Esophagus squamous epithelium (tissue), 5 donors: Measurements from ENCODE around the gene RFC5. TPM values are rescaled to one million over a fixed set of nuclear protein-coding genes. Genes with fewer than 3 reads are reported as not detected.

ENCODE experiments used
- DNase-seq: peaks from one replicate; lab custom pipeline; 2025; lab: John Stamatoyannopoulos, UW
- H3K27ac ChIP-seq, 4 donors: fragments of 200-600 bp; sonication (generic); one replicate each; pipeline ENCODE4 v1.5.1; 2016 to 2019; ENCODE audit warnings: mild to moderate bottlenecking in 1 of 4
- H3K27me3 ChIP-seq, 4 donors: fragments of 200-600 bp; sonication (generic); 1 replicate in 3 of 4; 2 replicates in 1 of 4; pipeline versions ENCODE4 v1.5.1 to v1.6.0; 2017 to 2021; ENCODE audit warnings: antibody characterized with exemption in 1 of 4
- H3K36me3 ChIP-seq, 3 donors: fragments of 200-600 bp; sonication (generic); one replicate each; pipeline ENCODE4 v1.5.1; 2016 to 2019
- H3K4me1 ChIP-seq, 3 donors: fragments of 200-600 bp; sonication (generic); one replicate each; pipeline ENCODE4 v1.5.1; 2017 to 2019
- H3K4me3 ChIP-seq, 4 donors: fragments of 200-600 bp; sonication (generic); 1 replicate in 3 of 4; 2 replicates in 1 of 4; pipeline ENCODE4 v1.5.1; 2016 to 2019; ENCODE audit warnings: mild to moderate bottlenecking in 2 of 4, moderate library complexity in 1 of 4
- H3K9me3 ChIP-seq, 3 donors: fragments of 200-600 bp; sonication (generic); one replicate each; pipeline ENCODE4 v1.5.1; 2016 to 2019
- CTCF ChIP-seq, 6 experiments: fragments of 450-650 bp in 4 of 6; fragments of 200-600 bp in 2 of 6; sonication (generic) in 2 of 6; IDR thresholded peaks; one replicate each; pipeline ENCODE4 v1.5.1; 2016 to 2019; ENCODE audit warnings: antibody characterized with exemption in 6 of 6, mild to moderate bottlenecking in 4 of 6, moderate library complexity in 4 of 6
- POLR2A ChIP-seq, 4 donors: fragments of 450-650 bp; IDR thresholded peaks; one replicate each; pipeline ENCODE4 v1.6.1; 2017; ENCODE audit warnings: antibody characterized with exemption in 4 of 4, mild to moderate bottlenecking in 4 of 4, moderate library complexity in 3 of 4
- WGBS, 2 donors: methylation state at CpG; one replicate each; pipeline ENCODE4 v1.1.5; 2018; 5-methylcytosine and 5-hydroxymethylcytosine counted together
- intact Hi-C: fragments of 100-400 bp; cut with DNase I; formaldehyde crosslinking; loops from one replicate; pipeline ENCODE4 v1.15.0; 2022
- total RNA-seq, 4 donors: library from RNA; depleted of rRNA; stranded (reverse); fragments of >200 nt; gene quantifications; one replicate each; pipeline ENCODE4 v1.1.0, GENCODE V29; 2016
- donor health status: DM: yes; HTN: yes; CAD: no.

RFC5 gene
- total RNA-seq, 4 donors from 2014 or later = 11.5 to 32.2 (median 19.1) TPM

GRCh38 chr12:118035190-118036041, 18.9 kb downstream of the RFC5 start:
- H3K4me1 ChIP-seq = peaks cover 0 to 8% (median 0%) of the 10 kb centered on the region in 3 donors
- peaks cover 26 to 100% (median 65%) of the 10 kb centered on the region in 3 donors for H3K36me3 ChIP-seq
- peak overlapping the region in 1 of 4 donors; percentile 26 for H3K27ac ChIP-seq
- no peak for TF ChIP-seq POLR2A (IDR thresholded peaks at IDR 0.05)
- no peak for TF ChIP-seq CTCF (IDR thresholded peaks at IDR 0.05)
- H3K27me3 ChIP-seq = no peaks in the 10 kb centered on the region
- no peak overlapping the region for H3K4me3 ChIP-seq
- WGBS, 2 donors = 59 to 71% methylated on average over 6 to 9 of the region's 9 CpGs
- H3K9me3 ChIP-seq = no peaks in the 10 kb centered on the region
- DNase-seq = no peak
- intact Hi-C loops = loop anchor here (10.0 kb wide), 1 partner anchor 161 kb away; no protein-coding TSS in a partner anchor

GRCh38 chr12:118036672-118037411, 20.3 kb downstream of the RFC5 start:
- no peak overlapping the region for H3K4me3 ChIP-seq
- H3K27me3 ChIP-seq = no peaks in the 10 kb centered on the region
- peaks cover 0 to 8% (median 0%) of the 10 kb centered on the region in 3 donors for H3K4me1 ChIP-seq
- DNase-seq = no peak
- H3K9me3 ChIP-seq = no peaks in the 10 kb centered on the region
- intact Hi-C loops = loop anchor here (10.0 kb wide), 1 partner anchor 162 kb away; no protein-coding TSS in a partner anchor
- 90 to 95% methylated on average over 8 of the region's 11 CpGs for WGBS, 2 donors
- no peak for TF ChIP-seq CTCF (IDR thresholded peaks at IDR 0.05)
- no peak for TF ChIP-seq POLR2A (IDR thresholded peaks at IDR 0.05)
- peaks cover 36 to 100% (median 67%) of the 10 kb centered on the region in 3 donors for H3K36me3 ChIP-seq
- H3K27ac ChIP-seq = no peak overlapping the region

DNA sequence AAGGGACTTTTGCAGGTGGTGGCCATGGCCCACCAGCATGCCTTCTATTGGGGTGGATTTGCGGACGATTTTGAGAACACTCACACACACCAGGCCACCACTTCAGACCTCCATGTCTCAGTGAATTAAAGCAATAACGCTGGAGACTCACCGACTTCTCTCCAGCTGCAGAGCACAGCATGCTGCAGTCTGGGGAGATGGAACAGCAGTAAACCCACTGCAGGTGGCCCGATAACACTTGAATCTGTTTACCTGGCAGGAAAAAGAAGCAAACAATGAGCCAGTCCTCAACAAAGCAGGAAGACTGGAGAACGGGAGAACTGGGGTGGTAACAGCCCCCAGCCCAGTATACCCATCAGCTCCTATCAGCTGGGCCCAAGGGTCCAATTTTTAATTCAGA, 21.6 kb downstream of the RFC5 start:
- Histone ChIP-seq H3K27me3 (no peaks in the 10 kb centered on the region), H3K4me1 (peaks cover 0 to 8% (median 0%) of the 10 kb centered on the region in 3 donors), H3K4me3 (no peak overlapping the region), H3K9me3 (no peaks in the 10 kb centered on the region), H3K27ac (no peak overlapping the region), H3K36me3 (peaks cover 43 to 100% (median 71%) of the 10 kb centered on the region in 3 donors)
- intact Hi-C loops = loop anchor here (10.0 kb wide), 1 partner anchor 163 kb away; no protein-coding TSS in a partner anchor
- no peak for TF ChIP-seq POLR2A (IDR thresholded peaks at IDR 0.05)
- TF ChIP-seq CTCF (IDR thresholded peaks at IDR 0.05) = no peak
- DNase-seq = no peak
- 81 to 91% methylated on average over 2 to 4 of the region's 6 CpGs for WGBS, 2 donors

GRCh38 chr12:118042091-118042490, 25.6 kb downstream of the RFC5 start:
- peaks cover 20 to 100% (median 47%) of the 10 kb centered on the region in 3 donors for H3K36me3 ChIP-seq
- intact Hi-C loops = no loop called here

More at GRCh38 chr12:118042091-118042490, 25.6 kb downstream of the RFC5 start:
- H3K4me3 ChIP-seq = no peak overlapping the region
- no peaks in the 10 kb centered on the region for H3K9me3 ChIP-seq
- no peaks in the 10 kb centered on the region for H3K27me3 ChIP-seq
- TF ChIP-seq POLR2A (IDR thresholded peaks at IDR 0.05) (no peak), CTCF (IDR thresholded peaks at IDR 0.05) (no peak)
- no peak for DNase-seq
- no peaks in the 10 kb centered on the region for H3K4me1 ChIP-seq
- WGBS, 2 donors = 68 to 89% methylated on average over 4 of the region's 4 CpGs
- no peak overlapping the region for H3K27ac ChIP-seq
